NT2/D1 (cell line): ENCODE results near the gene SLC6A8.
"Not testable (repeated sequence)": the region's sequence is repeated elsewhere in the genome, so short reads cannot be mapped to it uniquely, and the experiment has no call there.

Experiments used
- SUZ12 ChIP-seq: IDR thresholded peaks from 2 replicates; pipeline ENCODE4 v1.6.1; 2011; ENCODE audit not compliant: insufficient read length, insufficient read depth; ENCODE audit errors: extremely low read depth
- YY1 ChIP-seq: IDR thresholded peaks from 2 replicates; pipeline ENCODE4 v1.6.1; 2011; ENCODE audit not compliant: insufficient read length, insufficient read depth
- ZNF274 ChIP-seq: IDR thresholded peaks from 2 replicates; pipeline ENCODE4 v1.6.1; 2011; ENCODE audit warnings: mild to moderate bottlenecking, low read depth, low read length

DNA sequence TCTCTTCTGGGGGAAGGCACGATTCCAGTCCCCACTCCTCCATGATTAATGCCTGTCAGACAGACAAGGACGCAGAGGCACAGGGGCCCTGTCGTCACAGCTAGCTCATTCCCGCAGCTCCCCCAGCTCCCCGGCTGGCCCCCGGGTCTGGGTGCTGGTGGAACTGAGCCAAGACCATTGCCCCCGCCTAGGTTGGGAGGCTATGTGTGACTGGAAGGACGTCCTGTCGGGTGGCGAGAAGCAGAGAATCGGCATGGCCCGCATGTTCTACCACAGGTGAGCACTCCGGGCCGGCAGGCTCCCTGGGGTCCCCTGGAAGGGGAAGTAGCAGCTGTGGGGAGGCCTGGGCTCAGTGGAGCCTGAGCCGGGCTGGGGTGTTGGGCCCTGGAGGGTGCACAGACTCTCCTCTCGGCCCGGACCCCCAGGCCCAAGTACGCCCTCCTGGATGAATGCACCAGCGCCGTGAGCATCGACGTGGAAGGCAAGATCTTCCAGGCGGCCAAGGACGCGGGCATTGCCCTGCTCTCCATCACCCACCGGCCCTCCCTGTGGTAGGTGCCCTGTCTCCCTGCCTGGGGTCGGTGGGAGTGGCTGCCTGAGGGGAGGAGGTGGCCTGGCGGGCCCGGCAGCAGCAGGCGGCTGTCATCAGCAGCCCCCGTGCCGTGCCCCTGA is 55.2 kb downstream of the SLC6A8 start:
- TF ChIP-seq YY1, SUZ12, ZNF274: not testable (repeated sequence)
